ENCODE data around the gene NMNAT2.
"Not testable (repeated sequence)": the region's sequence is repeated elsewhere in the genome, so short reads cannot be mapped to it uniquely, and the experiment has no call there.

Gene NMNAT2

DNA sequence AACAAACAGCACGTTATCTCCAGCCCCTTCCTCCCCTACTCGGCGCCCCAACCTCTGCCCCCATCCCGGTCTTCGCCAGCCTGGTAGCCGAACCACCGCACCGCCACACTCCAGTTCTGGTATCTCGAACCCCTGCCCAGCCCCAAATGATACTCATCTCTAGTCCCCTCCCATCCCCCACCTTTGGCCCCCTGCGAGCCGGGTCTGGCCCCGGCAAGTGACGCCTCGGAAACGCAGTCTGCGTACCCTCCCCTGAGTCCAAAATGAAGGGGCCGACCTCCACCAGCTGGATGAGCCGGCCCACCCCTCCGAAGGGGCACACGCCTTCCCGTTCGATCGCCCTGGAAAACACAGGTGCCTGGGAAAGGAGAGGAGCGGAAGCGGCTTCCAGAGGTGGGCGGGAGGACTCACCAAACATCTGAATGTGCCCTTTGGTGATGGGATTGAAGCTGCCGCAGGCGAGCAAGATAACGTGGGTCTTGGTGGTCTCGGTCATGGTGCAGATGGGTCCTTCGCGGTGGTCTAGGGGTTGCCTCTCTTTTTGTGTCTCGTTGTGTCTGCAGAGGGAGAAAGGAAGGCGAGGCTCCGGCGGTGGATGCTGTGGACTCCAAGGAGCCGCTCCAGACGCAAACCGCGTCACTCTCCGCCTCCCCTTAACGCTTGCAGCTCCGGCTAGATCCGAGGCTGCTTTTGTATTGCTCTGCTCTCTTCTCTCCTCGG lies at the start of gene NMNAT2:
NMNAT2 (minus strand) TSS at position 609 of the 720 bp plus-strand sequence; CDS start at position 496, 113 bp downstream.
- no peak for DNase-seq

- DNase-seq, result no peak
These were observed 49.5 kb upstream of the NMNAT2 start for GRCh38 chr1:183467687-183468086.

DNA sequence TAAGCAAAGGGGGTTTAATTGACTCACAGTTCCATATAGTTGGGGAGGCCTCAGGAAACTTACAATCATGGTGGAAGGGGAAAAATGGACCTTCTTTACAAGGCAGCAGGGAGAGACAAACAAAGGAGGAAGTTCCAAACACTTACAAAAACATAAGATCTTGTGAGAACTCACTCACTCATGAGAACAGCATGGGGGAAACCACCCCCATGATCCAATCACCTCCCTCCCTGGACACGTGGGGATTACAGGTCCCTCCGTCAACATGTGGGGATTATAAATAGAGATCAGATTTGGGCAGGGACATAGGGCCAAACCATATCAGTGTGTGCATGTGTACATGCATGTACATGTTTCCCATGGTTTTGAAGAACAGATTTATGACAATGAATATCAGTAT lies 48.6 kb upstream of the NMNAT2 start:
- DNase-seq, result no peak

GRCh38 chr1:183463566-183463965 lies 45.4 kb upstream of the NMNAT2 start:
- DNase-seq, result no peak

DNA sequence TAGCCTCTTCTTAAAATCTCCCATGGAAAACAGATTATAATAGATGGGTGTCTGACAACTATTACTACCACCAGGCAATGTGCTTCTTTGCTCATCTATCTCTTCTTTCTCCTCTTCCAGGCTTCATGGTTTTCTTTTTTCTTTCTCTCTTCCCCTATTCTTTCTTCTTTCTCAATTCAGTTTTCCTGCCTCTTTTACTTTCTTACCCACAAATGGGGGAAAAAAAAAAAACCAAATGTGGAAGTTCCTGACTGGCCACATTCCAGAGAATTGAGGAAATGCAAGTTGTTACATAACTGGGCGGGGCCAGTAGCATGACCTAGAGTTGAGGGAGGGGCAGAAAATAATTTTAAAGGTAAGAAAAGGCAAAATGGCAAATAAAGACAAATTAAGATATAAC lies 43.2 kb upstream of the NMNAT2 start:
- DNase-seq, result peak; percentile 34

GRCh38 chr1:183460596-183460995 lies 42.4 kb upstream of the NMNAT2 start:
- DNase-seq, result no peak

- DNase-seq, result no peak
These were observed 39.3 kb upstream of the NMNAT2 start for GRCh38 chr1:183457449-183457848.

DNA sequence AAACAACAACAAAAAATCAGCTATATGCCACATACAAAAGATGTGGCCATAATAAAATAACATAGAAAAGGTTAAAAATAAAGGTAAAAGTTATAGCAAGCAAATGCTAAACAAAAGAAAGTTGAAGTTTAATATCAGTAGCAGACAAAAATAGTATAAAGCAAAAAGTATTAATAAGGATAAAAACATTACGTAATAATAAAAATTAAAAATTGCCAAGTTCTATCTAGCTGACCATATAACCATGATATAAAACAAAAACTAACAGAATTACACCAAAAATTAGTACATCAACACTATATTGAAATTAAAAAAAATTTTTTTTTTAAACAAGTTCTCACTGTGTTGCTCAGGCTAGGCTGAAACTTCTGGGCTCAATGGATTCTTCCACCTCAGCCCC lies 38.6 kb upstream of the NMNAT2 start:
- no peak for DNase-seq

DNA sequence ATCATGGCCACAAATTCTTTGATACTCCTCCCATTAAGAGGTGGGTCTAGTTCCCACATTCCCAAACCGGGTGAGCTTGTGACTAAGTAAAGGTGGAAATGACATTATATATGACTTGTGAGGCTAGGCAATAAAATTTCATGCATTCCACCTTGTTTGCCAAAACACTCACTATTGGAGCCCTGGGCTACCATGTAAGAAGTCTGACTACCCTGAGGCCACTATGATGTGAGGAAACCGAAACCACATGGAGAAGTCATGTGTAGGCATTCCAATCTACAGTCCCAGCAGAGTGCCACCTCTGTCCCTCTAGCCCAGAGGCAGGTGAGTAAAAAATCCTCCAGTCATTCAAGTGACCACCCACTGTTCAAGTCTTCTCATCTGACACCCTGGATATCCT lies 36.2 kb upstream of the NMNAT2 start:
- peak; percentile 18 for DNase-seq

DNA sequence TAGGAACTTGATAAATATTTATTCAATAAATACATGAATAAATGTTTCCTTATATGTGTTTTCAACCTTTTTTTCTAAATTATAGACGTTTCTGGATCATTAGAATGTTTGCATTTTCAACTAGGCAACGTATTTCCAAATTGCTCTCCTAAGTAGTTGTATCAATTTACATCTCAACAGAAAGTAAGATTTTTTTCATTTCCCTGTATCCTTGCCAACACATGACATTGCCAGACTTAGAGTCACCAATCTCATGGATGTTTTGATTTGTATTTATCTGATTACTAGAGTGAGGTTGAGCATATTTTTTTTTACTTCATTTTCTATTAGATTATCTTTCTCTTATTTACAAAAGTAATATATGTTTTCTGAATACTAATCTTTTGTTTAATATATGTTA lies 31.9 kb upstream of the NMNAT2 start:
- no peak for DNase-seq

GRCh38 chr1:183449223-183449770 lies 31.1 kb upstream of the NMNAT2 start:
- no peak for DNase-seq

GRCh38 chr1:183444243-183444642 lies 26.1 kb upstream of the NMNAT2 start:
- DNase-seq, result no peak

DNA sequence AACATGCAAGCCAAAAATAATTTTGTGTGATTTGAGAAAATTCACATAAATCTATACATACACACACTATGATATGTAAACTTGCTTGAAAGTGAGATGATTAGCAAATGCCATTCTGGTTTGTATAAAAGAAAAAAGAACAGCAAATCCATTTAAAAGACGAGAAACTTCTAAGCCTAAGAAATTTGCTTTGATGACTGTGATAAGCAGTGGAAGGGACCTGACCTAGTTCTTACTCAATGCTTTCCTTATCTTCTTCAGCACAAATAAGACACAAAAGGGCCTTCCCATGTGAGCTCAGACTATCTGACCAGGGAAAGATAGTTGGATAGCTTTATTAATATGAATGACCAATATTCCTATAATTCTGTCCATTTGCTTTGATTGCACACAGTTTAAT lies 25.3 kb upstream of the NMNAT2 start:
- no peak for DNase-seq

DNA sequence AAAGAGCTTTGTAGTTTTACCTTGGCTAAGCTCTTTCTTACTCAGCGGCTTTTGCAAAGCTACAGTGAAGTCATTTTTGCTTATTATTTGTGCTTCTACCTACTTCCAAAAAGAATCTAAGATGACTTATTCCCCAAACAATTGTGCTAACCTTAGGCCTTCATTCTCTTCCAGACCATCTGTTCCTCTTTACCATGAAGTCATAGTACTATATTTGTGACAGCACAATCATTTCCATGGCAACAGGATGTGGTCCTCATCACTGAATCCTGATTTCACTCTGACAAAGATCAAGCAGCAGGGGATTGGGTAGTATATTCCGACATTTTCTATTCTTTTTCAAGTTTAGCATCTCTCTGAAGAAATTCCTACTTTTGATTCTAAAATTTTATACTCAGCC lies 24.8 kb upstream of the NMNAT2 start:
- no peak for DNase-seq

GRCh38 chr1:183438060-183438459 lies 19.9 kb upstream of the NMNAT2 start:
- DNase-seq, result no peak

- no peak for DNase-seq
These were observed 17.3 kb upstream of the NMNAT2 start for GRCh38 chr1:183435497-183435896.

GRCh38 chr1:183433703-183434102 lies 15.5 kb upstream of the NMNAT2 start:
- DNase-seq, result no peak

GRCh38 chr1:183432548-183432875 lies 14.3 kb upstream of the NMNAT2 start:
- DNase-seq, result no peak

GRCh38 chr1:183431840-183432547 lies 13.8 kb upstream of the NMNAT2 start:
- DNase-seq, result no peak

DNA sequence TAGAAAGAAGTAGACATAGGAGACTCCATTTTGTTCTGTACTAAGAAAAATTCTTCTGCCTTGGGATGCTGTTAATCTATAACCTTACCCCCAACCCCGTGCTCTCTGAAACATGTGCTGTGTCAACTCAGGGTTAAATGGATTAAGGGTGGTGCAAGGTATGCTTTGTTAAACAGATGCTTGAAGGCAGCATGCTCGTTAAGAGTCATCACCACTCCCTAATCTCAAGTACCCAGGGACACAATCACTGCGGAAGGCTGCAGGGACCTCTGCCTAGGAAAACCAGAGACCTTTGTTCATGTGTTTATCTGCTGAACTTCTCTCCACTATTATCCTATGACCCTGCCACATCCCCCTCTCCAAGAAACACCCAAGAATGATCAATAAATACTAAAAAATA lies 9.4 kb upstream of the NMNAT2 start:
- not testable (repeated sequence) for DNase-seq

DNA sequence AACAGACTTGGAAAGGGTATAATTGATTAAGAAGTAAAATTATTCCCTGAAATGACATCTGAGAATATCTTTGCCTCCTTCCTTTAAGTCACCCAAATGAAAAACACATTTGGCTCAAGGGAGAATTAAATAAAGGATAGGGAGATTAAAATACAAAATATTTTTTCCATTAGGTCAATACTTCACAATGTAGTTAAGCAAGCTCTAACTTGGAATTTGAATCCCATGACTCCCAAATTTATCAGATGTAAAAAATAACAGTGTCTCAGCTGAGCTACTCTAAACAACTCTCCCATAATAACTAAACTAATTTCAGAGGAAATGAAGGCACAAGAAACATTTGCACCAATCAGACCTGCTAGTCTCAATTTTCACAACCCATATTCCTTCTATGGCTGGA lies 6.5 kb upstream of the NMNAT2 start:
- DNase-seq, result no peak

- DNase-seq, result no peak
These were observed 5.4 kb upstream of the NMNAT2 start for GRCh38 chr1:183423541-183423940.

GRCh38 chr1:183419399-183419798 lies 1.2 kb upstream of the NMNAT2 start:
- no peak for DNase-seq

DNA sequence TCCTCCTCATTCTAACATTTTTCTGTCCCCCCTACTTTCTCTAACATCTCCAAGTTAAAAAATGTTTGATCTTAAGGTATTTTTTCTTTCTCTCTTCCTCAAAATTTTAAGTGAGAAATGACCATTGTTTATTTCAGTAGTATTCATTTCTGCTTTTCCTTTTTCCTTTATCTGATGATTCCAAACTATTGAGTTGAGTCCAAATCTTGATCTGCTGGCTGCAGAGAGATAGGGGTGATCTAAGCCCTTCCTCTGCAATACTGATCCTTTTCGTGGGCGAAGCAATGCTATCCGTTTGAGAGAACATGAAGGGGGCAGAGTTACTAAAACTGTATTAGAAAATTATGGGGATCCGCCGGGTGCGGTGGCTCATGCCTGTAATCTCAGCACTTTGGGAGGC lies 516 bp upstream of the NMNAT2 start:
- no peak for DNase-seq
